ENCODE data around the gene C5.

C5 gene

DNA sequence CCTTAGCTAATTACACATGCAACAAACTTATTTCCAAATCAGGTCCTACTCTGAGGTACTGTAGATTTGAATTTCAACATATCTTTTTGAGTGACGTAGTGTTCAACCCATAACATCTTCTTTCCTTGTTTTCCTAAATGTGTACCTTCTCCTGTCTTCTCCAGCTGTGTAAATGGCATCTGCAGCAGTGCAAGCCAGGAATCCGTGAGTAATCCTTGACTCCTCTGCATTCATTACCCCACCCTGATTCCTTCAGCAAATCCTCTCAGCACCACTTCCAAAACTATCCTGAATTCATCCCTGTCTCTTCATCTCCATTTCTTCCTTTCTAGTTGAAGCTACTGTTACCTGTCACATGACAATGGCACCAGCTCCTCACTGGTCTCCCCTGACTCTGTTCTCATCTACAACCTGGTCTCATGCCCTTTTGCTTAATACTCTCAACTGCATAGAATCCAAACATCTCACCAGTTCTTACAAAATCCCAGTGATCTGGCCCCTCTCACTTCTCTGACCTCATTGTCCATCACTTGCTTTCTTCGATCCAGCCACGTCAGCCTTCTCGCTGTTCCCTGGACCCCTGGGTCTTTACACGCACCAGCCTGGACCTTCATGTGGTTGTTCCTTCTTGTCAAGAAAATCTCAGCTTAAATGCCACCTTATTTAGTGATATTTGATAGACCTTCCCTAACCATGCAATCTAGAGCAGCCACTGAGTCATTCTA lies 108.9 kb downstream of the C5 start:
- no peak for DNase-seq (ENCODE audit: low read depth in 2 of 2)

DNA sequence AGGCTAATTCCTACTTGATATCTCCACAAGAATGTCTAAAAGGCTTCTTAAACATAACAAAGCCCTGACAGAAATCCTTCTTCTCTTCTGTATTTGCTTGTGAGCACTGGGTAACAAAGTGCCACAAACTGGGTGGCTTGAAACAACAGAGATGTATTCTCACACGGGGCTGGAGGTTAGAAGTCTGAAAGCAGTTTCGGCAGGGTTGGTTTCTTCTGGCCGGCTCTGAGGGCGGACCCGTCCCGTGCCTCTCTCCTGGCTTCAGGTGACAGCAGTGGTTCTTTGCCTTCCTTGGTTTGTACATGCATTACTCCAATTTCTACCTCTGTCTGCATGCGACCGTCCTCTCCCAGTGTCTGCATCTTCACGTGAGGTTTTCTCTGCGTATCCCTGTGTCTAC lies 109.5 kb downstream of the C5 start:
- DNase-seq (ENCODE audit: low read depth in 2 of 2): no peak

DNA sequence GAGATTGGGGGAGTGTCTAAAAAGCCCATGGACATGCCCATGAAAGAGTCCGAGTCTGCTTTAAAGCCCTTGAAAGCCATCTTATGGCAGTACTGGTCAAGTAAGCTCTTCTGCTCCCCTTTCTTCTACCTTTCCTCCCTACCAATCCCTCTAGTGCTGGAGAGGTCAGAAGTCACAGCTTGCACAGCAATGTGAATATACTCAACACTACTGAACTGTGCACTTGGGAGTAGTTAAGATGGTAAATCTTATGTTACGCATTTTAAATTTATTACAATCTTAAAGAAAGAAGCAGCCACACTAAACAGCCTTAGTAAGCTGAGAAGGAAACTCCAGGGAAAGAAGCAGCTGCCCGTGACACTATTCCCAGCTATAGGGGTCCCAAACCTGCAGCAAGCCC lies 111.2 kb downstream of the C5 start:
- no peak for DNase-seq (ENCODE audit: low read depth in 2 of 2)

DNA sequence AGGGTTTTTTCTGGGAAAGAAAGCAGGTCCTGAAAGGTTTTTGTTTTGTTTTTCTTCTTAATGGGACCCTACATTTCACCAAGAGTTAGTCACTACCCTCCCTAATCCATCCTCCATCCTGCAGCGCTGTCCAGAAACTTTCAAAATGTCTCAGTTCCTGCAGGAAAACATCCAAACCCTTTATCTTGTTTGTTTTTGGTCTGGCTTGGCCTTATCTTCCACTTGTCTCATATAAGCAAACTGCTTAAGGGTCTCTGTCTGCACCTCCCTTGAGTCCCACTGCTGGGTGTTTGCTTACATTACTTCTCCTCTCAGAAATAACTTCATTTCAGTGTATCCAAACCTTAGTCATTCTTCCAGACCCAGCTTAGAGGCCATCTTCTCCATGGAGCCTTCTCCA lies 112.5 kb downstream of the C5 start:
- DNase-seq (ENCODE audit: low read depth in 2 of 2): no peak

DNA sequence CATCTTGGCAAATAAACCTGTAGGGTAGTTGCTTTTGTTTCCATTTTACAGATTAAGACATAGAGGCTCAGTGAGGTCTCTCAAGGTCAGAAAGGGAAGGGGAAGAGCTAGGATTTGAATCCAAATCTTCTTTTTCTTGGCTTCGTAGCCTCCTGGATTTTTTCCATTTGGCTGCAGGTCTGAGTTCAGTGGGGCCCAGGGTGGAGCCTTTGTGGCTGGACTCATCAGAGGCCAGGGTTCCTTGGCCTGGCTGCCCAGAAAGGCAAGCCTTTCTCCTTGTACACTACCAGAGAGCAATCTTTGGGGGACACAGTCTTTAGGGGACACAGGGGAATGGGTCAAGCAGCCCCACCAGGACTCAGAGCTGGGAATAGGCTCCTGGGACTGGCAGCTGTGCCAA lies 112.9 kb downstream of the C5 start:
- DNase-seq (ENCODE audit: low read depth in 2 of 2): no peak

DNA sequence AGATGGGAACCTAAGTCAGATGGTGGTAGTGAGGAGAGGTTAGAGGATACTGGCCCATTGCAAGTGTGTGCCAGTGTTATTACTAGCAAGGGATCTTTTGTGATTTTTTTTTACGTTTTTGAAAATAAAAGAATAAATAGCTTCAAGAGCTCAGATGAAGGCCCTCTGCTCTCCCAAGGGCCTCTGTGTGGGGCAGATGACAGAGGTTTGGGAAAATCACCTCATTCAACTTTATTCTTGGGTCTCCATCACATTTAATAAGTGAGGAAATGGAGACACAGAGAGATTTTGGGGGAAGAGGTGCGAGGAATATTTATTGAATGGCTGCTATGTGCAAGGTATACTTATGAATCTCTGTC lies 113.3 kb downstream of the C5 start:
- DNase-seq (ENCODE audit: low read depth in 2 of 2): no peak

DNA sequence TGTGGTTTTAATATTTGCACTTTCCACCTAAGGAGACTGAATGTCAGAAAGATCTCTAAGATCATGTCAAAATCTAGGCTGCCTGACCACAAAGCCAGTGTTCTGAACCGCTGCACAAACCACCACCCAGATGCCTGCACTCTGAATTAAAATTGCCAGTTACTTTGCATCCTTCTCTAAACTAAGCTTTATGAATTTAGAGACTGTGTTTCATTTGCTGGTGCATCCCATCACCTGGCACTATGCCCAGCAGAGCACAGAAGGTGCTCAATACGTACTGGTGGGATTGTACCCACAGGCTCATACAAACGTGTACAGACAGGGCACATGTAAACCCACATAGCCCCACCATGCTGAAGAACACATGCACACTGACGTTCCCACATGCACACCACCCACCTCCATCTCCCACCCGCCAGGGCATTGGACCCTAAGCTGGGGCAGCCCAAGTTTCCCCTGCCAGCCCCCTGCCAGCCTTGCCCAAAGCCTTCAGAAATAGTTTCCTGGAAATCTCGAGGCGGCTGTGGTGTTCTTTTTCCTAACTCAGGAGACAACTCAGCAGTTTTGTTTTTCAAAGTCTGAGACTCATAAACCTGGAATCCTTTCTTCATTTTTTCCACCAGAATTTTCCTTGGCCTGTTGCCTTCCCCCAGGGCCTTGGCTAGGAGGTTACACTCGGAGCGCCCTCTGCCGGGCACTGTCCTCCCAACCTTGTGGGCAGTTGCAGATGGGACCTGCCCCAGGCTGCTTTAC lies 113.9 kb downstream of the C5 start:
- DNase-seq (ENCODE audit: low read depth in 2 of 2): peak; percentile 77 to 81

DNA sequence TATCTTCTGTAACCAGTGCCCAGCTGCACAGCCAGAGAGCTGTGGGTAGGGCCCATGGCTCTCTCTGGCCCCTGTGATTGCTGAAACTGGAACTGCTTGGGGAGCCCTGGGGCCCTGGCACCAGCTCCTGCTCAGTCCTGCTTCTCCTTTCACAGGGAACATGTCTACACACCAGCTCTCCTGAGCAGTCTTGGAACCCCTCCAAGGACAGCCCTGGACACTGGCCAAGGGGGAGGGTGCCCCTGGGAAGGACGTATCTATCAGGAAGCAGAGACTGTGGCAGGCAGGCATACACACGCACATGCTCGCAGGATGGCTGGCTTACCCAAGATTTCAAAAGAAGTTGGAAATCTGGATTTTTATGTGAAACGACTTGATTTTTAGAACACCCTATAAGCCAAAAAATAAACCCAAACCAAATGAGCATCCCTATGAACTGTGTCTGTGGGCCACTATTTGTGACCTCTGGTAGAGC lies 114.7 kb downstream of the C5 start:
- no peak for DNase-seq (ENCODE audit: low read depth in 2 of 2)

DNA sequence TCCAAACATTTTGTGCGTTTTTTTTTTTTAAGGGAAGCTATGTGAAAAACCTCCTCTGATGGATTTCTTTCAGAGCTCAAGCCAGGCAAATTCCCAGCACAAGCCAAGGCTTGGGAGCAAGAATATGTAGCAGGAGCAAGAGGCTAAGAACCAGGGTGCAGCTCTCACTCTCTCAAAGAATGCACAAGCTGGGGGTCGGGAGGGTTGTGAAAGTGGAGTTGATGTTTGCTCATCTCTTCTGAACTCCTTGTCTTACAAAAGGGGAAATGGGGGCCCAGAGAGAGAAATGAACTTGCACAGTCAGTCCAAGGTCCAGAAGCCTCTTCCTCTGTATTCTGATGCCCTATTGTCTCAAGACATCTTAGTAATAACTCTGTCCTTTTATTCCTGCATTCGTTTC lies 115.8 kb downstream of the C5 start:
- DNase-seq (ENCODE audit: low read depth in 2 of 2): no peak

DNA sequence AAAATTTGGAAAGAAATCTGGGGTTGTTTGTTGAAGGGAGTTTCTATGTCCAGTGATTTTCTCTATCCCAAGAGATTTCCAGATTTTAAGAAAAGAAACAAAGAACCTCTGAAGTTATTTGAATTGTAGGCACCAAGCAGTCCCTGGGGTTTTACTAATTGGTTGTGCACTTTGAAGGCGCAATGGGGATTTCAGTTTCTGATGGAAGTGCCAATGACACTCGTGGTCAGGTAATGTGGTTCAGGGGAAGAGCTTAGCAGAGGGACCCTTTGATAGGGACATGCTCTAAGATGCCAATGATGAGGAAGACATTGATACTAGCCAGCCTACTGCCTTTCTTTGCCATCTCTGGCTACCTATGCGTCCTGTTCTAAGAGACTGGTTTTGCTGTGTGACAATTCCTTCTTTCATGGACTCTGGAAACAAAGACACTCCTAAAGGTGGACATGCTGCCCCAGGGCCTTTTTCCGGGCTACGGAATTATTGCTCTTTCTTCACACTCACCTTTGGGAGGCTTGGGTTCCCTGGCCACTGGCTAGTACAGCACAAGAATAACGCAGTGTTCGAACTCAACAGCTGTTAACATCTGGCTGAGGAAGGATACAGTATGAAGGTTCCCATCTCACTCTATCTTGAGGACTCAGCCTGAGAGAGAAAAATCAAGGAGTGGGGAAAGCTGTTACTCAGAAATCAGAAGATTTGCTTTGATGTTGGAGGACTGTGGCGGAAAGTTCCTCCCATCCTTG lies 116.6 kb downstream of the C5 start:
- no peak for DNase-seq (ENCODE audit: low read depth in 2 of 2)

DNA sequence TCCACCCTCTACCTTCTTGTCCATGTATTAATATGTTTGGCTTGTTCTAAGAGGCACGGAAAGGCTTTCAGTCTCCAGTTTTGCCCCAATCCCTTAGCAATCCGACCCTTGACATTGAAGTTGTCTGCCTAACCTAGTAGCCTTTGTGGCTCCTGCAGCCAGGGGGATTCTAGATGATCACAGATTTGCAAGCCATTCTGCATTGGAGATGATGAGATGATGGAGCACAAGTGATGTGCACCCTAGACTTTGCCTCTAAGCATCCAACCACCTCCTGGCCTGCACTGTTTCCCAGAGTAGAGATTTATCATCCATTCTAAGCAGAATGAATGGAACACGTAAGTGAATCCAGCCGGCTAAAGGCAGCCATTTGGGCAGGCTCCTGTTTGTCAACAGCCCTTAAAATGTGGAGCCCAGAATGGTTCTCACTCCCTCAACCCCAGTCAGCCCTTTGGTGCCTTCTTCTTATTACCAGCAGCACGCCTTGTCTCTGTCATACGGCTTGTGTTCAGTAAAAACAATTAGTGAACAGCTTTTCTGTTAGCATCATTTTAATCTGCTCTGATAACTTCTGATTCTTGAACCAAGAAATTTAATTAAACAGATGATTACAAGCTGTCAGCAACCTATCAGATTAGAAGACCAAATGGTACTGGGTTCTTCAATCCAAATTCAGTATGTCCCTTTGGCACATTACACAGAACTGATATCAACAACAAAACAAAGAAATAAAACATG lies 117.8 kb downstream of the C5 start:
- no peak for DNase-seq (ENCODE audit: low read depth in 2 of 2)

DNA sequence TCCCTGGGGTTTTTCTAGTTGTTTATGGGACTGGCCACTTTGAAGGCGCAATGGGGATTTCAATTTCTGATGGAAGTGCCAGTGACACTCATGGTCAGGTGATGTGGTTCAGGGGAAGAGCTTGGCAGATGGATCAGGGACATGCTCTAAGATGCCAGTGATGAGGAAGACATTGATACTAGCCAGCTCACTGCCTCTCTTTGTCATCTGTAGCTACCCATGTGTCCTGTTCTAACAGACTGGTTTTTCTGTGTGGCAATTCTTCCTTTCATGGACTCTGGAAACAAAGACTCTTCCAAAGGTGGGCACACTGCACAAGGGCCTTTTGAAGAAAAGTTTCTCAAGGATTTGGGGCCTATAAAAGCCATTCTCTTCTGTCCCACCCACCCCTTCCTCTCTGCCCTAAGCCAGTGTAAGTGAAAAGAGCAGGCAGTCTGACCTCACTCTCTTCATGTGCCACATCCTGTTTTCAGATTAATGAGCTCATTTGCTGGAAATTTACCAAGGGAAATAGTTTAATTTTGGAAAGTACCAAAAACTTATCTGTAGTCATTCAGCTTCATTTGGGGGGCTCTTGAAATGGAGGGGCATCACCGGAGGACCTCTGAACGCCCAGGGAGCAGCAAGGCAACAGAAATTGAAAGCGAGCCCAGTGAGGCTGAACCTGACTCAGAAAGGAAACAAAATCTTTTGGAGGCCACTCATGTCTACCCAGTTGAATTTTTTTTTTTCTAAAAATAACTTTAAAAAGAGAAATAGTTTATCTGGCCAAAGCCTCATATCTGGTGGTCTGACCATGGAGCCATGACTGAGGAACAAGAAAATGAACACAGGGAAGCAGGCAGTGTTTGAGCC lies 118.6 kb downstream of the C5 start:
- DNase-seq (ENCODE audit: low read depth in 2 of 2): peak in 1 of 2 donors; percentile 52

DNA sequence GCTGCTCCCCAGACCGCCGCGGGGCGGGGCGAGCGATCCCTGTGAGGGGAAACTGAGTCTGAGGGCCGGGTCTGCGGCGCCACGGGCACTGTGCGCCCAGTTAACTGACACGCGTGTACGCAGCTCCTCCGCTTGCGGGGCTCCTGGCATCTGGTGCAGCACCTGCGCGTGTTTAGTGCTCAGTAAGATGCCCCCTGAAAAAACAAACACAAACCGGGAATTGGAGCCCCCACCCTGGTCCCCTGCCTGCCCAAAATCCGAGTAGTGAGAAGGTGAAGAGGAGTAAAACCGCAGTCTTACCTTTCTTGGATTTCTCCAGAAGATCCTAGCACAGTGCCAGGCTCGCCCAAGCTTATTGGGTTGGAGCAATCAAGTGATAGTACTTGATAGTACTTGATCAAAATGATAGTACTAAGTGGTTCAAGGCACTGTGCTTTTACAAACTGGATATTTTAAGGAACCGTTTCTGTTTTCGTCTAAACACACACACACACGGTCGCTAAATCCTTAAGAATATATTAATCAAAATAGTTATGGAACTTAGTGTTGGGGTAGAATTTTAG lies 120.8 kb downstream of the C5 start:
- DNase-seq (ENCODE audit: low read depth in 2 of 2): no peak

DNA sequence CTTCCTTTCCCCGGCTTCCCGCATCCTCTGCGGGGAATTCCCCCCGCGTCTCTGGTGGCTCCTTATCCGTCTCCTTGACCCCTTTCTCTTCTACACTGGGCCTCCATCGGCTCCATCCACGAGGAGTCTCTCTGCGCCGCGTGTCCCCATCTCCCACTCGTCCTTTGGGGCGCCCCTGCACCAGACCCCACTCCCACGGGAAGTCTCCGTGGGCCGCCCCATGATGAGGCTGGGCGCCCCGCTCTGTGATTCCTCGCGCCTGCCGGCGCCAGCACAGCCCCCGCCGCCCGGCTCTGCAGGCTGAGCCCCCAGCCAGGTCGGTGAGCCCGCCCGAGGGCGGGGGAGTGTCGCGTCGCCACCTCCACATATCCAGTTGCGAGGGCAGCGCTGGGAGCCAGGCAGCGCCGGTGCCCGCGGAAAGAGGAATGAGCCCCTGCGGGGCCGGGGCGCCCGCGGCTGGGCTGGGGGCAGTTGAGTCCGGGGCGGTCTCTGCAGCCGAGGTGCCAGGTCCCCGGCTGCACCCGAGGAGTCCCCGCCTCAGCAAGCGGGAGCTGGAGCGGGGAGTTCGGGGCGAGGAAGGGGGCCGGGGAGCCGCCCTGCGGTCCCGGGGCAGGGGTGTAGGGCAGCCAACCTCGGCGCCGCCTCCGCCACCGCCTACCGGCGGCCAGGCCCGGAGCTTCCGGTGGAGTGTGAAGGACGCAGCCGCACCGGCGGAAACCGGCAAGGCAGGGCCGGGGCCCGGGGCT lies 121.4 kb downstream of the C5 start:
- DNase-seq (ENCODE audit: low read depth in 2 of 2): no peak

DNA sequence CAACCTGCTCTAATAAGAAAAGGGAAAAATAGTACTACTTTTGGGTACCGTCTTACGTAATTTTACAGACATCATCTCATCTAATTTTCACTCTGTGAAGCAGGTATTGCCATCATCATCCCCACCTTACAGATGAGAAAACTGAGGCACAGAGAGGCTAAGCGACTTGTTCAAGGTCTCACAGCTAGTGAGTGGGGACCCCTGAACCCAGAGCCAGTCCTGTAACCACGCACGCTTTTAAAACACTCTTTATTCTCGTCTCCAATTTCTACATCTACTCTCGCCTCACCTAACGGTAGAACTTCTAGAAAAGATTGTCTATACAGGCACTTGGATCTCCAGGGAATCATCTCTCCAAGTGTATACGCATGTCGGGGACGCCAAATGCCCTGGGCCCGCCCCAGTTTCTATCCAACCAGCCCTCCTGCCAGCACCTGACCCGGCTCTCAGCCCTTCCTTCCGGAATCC lies 122.0 kb downstream of the C5 start:
- no peak for DNase-seq (ENCODE audit: low read depth in 2 of 2)

DNA sequence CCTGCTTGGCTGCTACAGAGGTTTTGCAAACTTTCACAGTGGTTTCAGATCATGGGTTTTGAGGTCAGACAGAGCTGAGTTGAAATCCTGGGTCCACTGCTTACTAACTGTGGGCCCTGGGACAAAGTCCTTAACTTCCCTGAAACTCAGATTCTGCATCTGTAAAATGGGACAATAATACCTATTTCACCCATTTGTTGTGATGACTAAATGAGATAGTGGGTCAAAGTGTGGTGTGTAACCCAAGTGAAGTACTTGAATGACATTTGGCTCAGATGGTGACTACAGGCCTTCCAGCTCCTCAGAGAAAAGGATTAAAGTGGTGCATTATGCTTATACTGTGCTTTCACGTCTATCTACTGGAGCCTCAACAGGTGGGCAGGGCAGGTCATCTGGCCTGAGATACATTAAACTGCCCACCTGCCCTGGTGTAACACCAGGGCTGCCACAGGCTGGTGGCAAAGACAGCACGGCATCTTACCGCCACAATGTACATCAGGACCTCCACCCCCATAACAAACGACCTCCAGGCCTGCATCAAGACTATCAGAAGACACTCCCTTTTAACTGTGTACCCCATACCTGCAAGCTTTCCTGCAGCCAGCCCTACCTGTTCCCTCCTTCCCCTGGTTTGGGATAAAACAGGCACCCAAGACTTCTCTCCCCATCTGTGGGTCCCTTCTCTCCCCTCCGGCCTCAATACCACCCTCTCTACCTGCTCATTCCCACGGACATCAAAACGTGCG lies 122.6 kb downstream of the C5 start:
- DNase-seq (ENCODE audit: low read depth in 2 of 2): no peak

DNA sequence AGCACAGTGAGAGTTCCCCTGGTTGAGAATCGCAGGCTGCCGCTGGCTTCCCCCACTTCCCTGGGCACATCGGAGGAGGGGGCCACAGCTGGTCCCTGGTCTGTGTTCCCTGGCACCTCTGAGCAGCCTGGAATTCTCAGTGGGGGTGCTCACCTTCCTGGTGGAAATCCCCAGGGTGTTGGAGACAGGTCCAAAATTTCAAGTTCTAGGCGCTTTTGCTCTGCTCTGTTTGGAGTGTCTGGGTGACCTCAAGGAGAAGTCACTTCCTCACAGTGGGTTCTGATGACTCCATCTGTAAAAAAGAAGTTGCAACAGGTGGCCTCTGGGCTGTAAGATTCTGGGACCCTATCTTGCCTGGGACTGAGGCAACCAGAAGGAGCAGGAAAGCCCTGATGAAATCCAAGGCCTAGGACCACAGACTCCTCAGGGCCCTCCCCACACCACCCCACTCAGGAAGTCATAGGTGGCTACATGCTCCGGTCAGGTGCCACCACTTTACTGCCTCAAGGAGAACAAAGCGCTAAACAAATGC lies 123.6 kb downstream of the C5 start, which contains the start of gene TRAF1:
Gene TRAF1 (minus strand): TSS at position 400 of the 532 bp plus-strand sequence. CDS start 721 bp downstream, outside the sequence.
- no peak for DNase-seq (ENCODE audit: low read depth in 2 of 2)

DNA sequence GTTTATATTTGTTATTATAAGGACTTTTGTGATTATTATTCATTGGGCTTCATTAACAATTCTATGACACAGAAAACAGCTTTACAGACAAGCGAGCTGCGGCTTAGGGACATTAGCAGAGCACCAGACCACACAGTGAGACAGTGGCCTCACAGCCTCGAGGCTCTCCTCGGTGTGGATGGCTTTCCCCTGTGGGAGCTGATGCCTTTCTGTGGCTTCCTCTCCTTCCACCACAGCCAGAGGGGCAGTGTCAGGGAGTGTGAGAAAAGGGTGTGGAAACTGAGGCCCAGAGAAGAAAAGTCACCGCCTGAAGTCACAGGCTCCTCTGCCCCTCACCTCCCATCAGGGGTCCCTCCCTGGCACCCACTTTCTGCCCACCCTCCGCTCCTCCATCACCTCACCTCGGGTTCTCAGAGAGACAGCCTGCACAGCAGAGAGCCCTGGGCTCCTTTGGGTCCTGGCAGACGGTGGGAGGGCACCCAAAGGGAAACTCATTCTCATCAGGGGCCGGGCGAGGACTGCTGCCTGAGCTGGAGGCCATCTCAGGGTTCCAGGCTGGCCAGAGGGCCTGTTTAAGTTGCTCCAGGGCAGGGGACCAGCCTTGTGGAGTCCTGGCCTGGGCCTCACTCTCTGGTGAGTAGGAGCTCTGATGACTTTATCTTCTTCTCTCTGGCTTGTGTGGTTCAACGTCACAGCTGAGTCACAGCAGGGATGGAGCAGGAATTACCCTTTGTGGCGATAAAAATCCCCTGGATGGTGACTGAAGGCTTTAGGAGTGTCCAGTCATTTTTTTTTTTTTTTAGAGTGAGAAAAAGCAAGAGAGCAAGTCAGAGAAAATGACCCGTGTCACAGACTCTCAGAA lies 124.3 kb downstream of the C5 start:
- peak; percentile 74 to 78 for DNase-seq (ENCODE audit: low read depth in 2 of 2)
